HEK293T (cell line): ENCODE data around the gene SLC9A9.

ENCODE experiments used
- ARNT ChIP-seq: fragments of 450-650 bp; IDR thresholded peaks from 2 replicates; pipeline ENCODE4 v1.6.1; 2017; ENCODE audit warnings: mild to moderate bottlenecking
- BHLHE40 ChIP-seq: fragments of 450-650 bp; IDR thresholded peaks from 2 replicates; pipeline ENCODE4 v1.6.1; 2016; ENCODE audit warnings: mild to moderate bottlenecking, moderate library complexity, borderline replicate concordance
- CTBP1 ChIP-seq: fragments of 450-650 bp; IDR thresholded peaks from 2 replicates; pipeline ENCODE4 v1.6.1; 2016; ENCODE audit warnings: borderline replicate concordance
- ELF4 ChIP-seq: fragments of 450-650 bp; IDR thresholded peaks from 2 replicates; pipeline ENCODE4 v1.6.1; 2017; ENCODE audit warnings: antibody characterized with exemption
- FOXM1 ChIP-seq: fragments of 450-650 bp; IDR thresholded peaks from 2 replicates; pipeline ENCODE4 v1.6.1; 2017; ENCODE audit warnings: mild to moderate bottlenecking, borderline replicate concordance
- HDGF ChIP-seq: fragments of 450-650 bp; IDR thresholded peaks from 2 replicates; pipeline ENCODE4 v1.6.1; 2017; ENCODE audit warnings: antibody characterized with exemption, borderline replicate concordance
- LEF1 ChIP-seq: fragments of 450-650 bp; IDR thresholded peaks from 2 replicates; pipeline ENCODE4 v1.6.1; 2017; ENCODE audit warnings: mild to moderate bottlenecking, borderline replicate concordance
- SP1 ChIP-seq: fragments of 450-650 bp; IDR thresholded peaks from 2 replicates; pipeline ENCODE4 v1.6.1; 2017
- ZNF384 ChIP-seq: fragments of 450-650 bp; IDR thresholded peaks from 2 replicates; pipeline ENCODE4 v1.6.1; 2016

- TF ChIP-seq FOXM1, result no peak
- no peak for TF ChIP-seq BHLHE40
- TF ChIP-seq HDGF, result no peak
- TF ChIP-seq SP1, result no peak
- TF ChIP-seq ELF4, result no peak
- TF ChIP-seq CTBP1, result no peak
- TF ChIP-seq LEF1, result no peak
- no peak for TF ChIP-seq ARNT
- TF ChIP-seq ZNF384, result no peak
Observed at GRCh38 chr3:143288944-143289343, 559.3 kb downstream of the SLC9A9 start.
